CD4-positive, alpha-beta T cell treated with Interleukin-4 for 1 hour (primary cell): Measurements from ENCODE around the gene OR8B3.
A peak's percentile ranks its signal among the peaks of the same experiment; 100 is the strongest.
"Not testable (repeated sequence)": the region's sequence is repeated elsewhere in the genome, so short reads cannot be mapped to it uniquely, and the experiment has no call there.

Source experiments
- DNase-seq, 2 donors: peaks; one replicate each; pipeline ENCODE4 v3.0.0-alpha.2; 2020 to 2022

OR8B3 gene

GRCh38 chr11:124398924-124399323 is at the start of gene OR8B3:
Gene OR8B3 (minus strand): TSS chr11:124399024. CDS start chr11:124397351, 1,673 bp downstream.
- DNase-seq: no peak

DNA sequence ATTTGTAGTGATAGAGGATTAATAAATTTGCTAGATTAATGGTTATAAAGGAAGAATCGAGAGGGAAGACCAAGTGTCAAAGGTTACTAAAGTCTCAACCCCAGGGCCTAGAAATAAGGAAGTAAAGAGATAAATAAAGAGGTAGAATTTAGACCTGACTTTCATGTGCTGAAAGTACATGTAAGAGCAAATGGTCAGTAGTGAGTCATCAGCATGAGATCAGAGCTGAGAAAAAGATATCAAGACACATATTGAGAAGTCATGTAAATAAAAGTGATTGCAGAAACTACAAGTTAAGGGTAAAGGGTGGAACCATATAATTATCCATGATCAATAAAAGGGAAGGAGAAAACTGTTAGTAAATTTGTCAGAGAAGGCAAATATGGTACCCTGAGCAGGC is 48.1 kb upstream of the OR8B3 start:
- no peak for DNase-seq

DNA sequence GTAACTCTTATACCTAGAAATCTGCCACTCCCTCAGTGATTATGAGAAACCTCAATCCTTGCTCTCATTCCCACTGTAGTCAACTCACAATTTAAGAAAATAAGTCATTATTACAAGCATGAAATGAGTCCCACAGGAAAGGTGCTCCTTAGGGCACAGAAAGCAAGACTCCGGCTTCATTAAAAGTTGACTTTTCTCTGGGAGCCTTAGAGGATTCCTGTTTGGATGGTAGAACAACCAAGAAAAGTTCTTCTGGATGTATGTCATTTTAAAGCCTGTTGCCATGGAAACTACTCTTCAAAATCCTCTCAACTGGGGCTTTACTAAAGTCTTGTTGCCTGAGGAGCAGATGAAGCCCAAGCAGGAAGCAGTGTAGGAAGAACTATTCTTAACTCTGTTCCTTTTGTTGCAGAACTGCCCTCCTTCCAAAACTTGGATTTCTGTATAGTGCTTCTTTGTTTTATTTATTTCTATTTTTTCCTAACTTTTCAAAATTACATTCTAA is 46.9 kb upstream of the OR8B3 start, which contains the start of gene OR8B8:
Gene OR8B8 (minus strand): TSS at position 51 of the 505 bp plus-strand sequence. CDS start 4,611 bp downstream, outside the sequence.
- DNase-seq: no peak

DNA sequence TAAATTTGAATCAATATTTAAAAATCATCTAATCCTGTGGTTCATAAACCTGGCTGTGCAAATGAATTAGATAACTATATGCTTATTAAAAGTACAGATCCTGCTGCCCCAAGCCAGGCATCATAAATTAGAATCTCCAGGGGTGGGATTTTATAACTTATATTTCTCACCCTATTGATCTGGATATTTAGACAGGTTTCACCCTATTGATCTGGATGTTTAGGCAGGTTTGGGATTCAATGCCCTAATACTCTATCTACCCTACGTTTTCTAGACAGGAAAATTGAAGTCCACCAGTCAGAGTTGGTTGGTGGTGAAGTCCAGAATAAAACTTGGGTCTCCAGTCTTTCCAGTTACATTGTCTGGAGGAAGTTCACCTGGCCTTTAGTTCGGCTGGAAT is 44.0 kb upstream of the OR8B3 start:
- no peak for DNase-seq

GRCh38 chr11:124442442-124442841 is 43.6 kb upstream of the OR8B3 start:
- DNase-seq: no peak

- no peak for DNase-seq
Observed at GRCh38 chr11:124441519-124441918, 42.7 kb upstream of the OR8B3 start.

GRCh38 chr11:124441081-124441480 is 42.3 kb upstream of the OR8B3 start:
- DNase-seq: no peak

DNA sequence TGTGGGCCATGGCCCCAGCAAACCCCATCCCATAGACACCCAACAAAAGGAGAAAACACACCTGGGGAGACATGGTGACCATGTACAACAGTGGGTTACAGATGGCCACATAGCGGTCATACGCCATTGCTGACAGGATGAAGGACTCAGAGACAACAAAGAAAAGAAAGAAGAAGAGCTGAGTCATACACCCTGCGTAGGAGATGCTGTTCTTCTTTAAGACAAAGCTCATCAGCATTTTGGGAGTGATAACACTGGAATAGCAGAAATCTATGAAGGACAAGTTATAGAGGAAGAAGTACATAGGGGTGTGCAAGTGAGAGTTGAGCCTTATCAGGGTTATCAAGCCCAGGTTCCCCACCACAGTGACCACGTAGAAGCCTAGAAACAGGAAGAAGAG is 41.8 kb upstream of the OR8B3 start:
- no peak for DNase-seq

- no peak for DNase-seq
Observed at GRCh38 chr11:124434699-124435098, 35.9 kb upstream of the OR8B3 start.

- DNase-seq: no peak
Observed at GRCh38 chr11:124429599-124429998, 30.8 kb upstream of the OR8B3 start.

GRCh38 chr11:124424384-124424921 is 25.6 kb upstream of the OR8B3 start, which contains the start of gene OR8B4:
Gene OR8B4 (minus strand): TSS chr11:124424871. CDS start chr11:124424871, 0 bp downstream.
- no peak for DNase-seq

DNA sequence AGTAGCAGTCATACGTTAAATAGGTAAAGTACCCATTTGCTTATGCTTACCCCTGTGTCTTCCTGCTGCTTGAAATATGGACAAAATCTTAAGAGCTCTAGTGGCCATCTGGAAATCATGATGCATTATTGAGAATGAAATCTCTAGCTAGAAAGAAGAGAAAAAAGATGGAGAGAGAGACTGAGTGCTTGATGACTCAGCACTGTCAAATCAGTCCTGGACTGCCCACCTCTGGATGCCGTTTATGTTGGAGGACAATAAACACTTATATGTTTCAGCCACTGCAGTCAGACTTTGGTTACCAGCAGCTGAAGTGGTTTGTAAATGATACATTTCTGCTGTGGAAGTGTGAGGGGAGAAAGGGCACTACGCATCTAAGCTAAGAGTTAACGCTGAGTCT is 22.2 kb upstream of the OR8B3 start:
- no peak for DNase-seq

DNA sequence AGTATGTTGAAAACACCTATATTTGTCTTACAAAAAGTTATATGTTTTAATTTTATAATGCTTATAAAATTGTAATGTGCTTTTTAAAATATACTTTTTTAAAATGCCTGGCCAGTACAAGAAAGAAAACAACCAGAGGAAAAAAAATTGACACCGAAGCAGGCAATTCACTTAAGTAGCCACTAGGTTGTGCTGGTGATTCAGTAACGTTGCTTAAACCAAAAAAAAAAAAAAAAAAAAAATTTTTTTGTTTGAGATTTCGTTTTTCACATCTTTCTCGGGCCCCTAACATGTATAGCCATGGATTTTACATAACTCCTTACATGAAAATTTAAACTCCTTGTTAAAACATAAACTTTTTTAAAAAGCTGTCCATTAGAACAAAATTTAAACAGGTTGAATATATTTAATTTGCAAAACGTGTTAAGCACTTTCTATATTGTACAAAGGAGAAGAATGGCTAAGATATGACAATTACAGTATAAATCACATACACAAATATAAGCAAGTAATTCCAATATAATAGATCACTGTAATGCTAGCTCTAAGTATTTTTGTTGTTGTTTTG is 16.6 kb upstream of the OR8B3 start:
- DNase-seq: peak in 1 of 2 donors; percentile 22

DNA sequence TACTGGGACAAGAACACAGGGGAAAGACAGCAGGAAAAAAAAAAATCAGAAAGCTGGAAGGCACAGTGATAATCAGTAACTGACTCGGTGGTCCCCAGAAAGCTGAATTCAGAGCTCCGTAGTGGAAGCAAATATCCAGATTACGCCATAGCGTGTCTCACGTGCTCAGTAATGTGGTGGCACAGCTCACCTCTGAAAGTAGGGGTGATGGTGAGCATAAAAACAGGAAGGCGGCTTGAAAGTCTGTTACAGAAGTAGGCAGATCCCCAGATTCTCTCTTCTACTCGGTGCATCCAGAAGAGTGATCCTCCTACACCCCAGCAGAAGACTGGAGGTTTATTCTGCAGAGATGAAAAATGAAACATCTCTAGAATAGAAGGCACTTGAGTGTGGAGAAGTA is 11.1 kb upstream of the OR8B3 start:
- DNase-seq: no peak

DNA sequence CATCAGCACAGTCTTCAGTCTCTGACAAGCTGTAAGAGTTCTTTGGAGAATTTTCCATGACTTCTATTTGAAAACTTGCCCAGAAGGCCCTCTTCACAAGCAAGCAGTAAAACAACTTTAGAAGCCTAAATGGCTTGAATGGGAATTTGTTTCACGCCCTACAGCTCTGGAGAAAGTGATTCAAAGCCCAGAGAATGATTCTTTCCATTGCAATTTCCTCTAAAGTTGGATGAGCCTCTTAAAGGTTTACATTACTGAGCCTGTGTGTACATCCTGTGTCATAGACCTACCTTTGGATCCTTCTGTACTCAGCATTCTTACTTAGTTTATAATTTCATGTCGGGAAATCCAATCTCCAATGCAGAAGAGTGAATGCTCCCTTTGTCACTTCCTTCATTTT is 6.8 kb upstream of the OR8B3 start:
- DNase-seq: no peak

DNA sequence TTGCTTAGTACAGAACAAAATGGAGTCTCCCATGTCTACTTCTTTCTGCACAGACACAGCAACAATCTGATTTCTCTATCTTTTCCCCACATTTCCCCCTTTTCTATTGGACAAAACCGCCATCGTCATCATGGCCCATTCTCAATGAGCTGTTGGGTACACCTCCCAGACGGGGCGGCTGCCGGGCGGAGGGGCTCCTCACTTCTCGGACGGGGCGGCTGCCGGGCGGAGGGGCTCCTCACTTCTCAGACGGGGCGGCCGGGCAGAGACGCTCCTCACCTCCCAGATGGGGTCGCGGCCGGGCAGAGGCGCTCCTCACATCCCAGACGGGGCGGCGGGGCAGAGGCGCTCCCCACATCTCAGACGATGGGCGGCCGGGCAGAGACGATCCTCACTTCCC is 4.4 kb upstream of the OR8B3 start:
- DNase-seq: not testable (repeated sequence)

DNA sequence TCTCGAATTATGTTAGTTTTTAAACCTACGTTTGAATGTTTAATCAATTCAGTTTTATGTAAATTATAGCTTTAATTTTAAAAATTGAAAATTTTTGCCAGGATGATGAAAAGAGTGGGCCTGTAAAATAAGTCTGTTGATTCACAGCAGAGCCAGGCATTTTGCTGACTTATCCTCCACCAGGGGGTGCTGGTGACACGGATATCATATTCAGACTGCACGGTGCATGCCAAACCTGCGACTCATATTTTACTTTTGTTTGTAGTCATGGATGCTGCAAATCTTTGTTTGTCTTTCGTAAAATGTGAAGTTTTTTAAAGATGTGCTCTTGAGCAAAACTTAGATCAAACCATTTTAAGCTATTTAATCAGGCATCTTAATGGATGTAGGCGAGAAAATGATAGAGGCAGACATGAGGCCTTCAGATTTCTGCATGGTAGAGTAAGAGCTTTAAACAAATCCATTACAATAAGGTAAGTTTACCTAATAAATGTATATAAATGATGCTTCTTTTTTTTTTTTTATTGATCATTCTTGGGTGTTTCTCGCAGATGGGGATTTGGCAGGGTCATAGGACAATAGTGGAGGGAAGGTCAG is 3.6 kb upstream of the OR8B3 start:
- peak; percentile 26 to 47 for DNase-seq

- DNase-seq: not testable (repeated sequence)
Observed at GRCh38 chr11:124396847-124397246, 2.0 kb downstream of the OR8B3 start.

DNA sequence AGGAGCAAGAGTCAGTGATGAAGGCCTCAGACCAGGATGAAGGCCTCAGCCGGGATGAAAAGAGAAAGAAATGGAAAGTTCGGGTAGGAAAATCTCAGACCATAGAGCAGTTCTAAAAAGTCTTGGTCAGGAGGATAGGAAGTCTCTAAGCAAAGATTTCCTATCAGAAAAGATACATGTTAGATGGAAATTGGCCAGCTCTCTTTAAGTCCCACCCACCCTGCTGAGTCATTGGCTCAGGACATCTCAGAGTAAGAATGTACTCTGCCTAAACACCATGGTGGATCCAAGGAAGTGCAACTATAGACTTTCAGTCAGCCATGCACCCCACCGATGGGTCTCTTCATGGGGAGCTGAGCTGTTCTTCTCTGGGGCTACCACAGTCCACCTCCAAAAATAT is 4.4 kb downstream of the OR8B3 start:
- DNase-seq: no peak

DNA sequence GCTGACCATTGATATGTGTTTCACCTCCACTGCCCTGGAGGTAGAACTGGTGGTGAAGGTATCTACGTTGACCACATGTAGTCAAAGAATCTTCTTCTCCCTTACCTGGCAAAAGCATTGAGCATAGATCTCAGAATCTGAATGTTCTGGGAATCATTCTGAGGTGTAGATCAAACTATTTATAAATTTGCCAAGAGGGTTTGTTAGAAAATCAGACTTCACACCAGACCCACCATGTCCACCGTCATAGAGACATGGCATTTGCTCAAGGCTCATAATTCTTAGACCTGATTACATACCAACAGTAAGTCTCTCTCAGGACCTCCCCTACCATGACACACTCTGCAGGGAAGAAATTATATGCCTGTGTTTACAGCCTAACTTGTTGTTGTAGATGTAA is 14.4 kb downstream of the OR8B3 start, which contains the start of gene OR8B2:
Gene OR8B2 (minus strand): TSS at position 101 of the 400 bp plus-strand sequence. CDS start 1,156 bp downstream, outside the sequence.
- no peak for DNase-seq

- not testable (repeated sequence) for DNase-seq
Observed at GRCh38 chr11:124382857-124383256, 16.0 kb downstream of the OR8B3 start.

DNA sequence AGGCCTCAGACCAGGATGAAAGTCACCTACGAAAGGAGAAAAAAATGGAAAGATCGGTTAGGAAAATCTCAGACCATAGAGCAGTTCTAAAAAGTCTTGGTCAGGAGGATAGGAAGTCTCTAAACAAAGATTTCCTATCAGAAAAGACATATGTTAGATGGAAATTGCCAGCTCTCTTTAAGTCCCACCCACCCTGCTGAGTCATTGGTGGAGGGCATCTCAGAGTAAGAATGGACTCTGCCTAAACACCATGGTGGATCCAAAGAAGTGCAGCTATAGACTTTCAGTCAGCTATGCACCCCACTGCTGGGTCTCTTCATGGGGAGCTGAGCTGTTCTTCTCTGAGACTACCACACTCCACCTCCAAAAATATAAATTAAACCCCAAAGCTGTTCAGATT is 18.2 kb downstream of the OR8B3 start:
- DNase-seq: no peak

DNA sequence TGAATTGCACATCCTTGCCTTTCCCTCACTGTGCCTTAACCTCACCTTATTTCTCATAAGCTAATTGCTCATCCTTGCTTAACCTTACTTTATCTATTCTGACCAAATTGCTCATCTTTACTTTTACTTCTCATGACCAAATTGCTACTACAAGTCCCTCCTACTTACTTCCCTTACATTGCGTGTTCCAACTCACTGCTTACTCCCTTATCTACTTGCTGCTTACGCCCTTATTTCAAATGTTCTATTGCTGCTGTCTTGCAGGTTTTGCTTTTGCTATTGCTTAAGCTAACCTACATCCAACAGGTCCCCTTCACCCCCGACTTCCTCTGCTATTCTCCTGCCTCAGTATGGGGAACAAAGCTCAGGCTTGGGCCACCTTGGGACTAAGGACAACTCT is 22.5 kb downstream of the OR8B3 start:
- DNase-seq: no peak

GRCh38 chr11:124359566-124359965 is 39.3 kb downstream of the OR8B3 start:
- no peak for DNase-seq
